Measurements from ENCODE around the gene BLNK. TPM values are rescaled to one million over a fixed set of nuclear protein-coding genes. Genes with fewer than 3 reads are reported as not detected.
A peak's percentile ranks its signal among the peaks of the same experiment; 100 is the strongest.

BLNK gene
- total RNA-seq, 1 experiment from 2014 or later, result not detected

GRCh38 chr10:96290368-96291133 is 19.2 kb upstream of the BLNK start:
- no peak for DNase-seq (ENCODE audit: low spot score)
- in situ Hi-C loops (cut with HindIII; ENCODE audit: low sequenced_read_pairs), result no loop called here

DNA sequence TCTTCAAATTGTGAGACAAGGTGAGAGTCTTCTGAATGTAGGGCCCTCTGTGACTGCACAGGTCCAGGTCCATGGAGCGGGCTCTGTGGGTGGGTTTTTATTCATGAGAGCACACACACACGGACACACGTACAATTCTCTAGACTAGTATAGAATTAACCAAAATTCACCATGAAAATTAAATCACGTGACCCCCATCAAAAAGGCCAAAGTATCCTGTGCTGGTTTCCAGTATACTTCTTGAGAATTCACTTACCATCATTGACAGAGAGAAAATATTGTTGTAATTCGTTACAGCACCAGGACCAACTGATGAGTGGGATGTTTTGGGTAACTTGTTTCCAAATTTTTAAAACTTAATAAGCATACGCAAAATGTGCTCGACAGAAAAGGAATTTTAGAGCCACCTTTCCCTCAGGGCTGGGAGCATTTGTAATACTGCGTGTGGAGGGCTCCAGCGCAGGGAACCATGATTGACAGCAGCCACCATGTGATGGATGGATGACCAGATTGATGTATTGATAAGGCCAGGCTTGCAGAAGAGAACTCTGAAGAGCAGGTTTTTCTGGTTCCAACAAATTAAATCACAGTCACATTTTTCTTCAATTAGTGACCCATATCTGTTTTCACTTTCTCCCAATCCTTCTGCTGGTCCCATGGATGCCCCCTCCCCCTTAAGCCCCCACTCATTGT is 18.0 kb upstream of the BLNK start:
- DNase-seq (ENCODE audit: low spot score), result no peak
- in situ Hi-C loops (cut with HindIII; ENCODE audit: low sequenced_read_pairs), result no loop called here

- DNase-seq (ENCODE audit: low spot score), result no peak
- in situ Hi-C loops (cut with HindIII; ENCODE audit: low sequenced_read_pairs), result no loop called here
Measured at GRCh38 chr10:96288151-96288621, 16.8 kb upstream of the BLNK start.

DNA sequence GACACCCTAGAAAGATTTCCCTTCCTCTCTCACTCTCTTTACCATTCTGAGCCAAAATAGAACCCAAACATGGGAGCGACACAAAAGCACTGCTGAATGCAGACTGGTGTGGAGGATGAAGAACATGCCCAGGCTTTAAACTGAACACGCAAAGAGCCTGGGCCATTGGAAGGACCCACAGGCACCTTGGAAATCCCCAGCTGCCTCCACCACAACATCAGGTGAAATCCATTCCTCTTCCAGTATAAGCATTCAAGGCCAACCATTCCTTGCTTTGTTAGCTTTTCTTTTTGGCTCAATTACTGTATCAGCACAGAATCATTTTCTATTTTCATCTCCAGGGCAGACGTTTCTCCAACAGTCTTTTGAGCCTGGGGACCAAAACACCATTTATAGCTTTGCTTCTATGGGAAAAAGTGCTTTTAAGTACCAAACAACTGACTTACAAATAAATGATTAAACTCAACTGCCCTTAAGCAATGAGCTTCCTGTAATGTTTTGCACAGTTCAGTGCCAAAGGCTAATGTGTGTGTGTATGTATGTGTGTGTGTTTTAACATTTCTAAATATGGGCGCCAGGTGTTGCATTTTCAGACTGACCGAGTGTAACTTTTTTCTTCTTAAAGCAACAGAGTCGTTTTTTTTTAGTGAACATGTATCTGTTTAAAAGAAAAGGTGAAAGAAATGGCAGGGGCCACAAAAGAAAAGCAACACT is 16.2 kb upstream of the BLNK start:
- in situ Hi-C loops (cut with HindIII; ENCODE audit: low sequenced_read_pairs), result no loop called here
- DNase-seq (ENCODE audit: low spot score), result no peak

DNA sequence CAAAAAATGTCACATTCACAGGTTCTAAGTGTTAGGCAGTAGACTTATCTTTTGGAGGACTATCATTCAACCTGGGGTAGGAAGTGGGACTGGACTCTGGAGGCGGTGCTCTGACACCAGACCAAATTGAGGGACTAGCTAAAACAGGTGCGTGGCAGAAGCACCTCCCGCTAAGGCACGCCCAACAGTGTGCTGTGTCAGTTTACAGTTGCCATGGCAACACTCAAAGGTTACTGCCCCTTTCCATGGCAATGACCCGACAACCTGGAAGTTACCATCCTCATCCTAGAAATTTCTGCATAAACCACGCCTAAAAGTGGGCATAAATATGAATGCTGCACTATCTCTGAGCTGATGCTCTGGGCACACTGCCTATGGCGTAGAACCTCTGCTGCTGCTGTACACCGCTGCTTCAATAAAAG is 14.0 kb upstream of the BLNK start:
- in situ Hi-C loops (cut with HindIII; ENCODE audit: low sequenced_read_pairs), result no loop called here

DNA sequence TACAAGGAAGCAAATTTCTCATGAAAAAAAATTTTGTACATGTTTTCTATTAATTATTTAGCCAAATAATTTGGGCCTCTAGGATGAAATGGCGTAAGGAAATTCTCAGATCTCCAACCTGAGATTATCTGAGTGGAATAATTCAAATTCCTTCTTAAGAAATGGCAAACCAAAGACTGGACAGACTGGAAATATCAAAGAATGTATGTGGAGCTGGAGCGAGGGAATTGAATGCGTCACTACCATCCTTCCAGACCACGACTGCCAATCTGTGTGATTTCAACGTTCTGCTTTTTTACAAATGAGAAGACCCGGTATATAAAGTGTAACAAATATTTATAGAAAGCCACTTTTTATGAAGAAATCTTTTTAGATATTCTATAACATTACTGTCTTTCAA is 12.4 kb upstream of the BLNK start:
- in situ Hi-C loops (cut with HindIII; ENCODE audit: low sequenced_read_pairs), result no loop called here
- no peak for DNase-seq (ENCODE audit: low spot score)

More for the DNA sequence above, 14.0 kb upstream of the BLNK start:
- DNase-seq (ENCODE audit: low spot score), result no peak

DNA sequence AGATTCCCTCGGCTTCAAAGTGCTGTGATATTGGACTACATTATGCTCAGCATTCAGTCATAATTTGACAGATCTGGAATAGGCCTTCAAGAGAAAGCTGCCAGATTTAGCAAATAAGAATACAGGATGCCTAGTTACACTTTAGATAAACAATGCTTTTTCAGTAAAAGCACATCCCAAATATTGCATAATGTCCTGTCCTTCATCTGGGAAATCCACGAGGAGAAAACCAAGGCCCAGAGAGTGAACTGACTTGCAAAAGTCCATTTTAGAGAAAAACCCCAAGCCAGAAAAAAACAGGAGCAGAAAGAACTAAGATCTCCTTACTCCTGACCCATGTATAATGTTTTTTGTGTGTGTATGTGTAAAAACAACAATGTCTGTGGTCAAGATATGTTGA is 12.0 kb upstream of the BLNK start:
- no peak for DNase-seq (ENCODE audit: low spot score)
- in situ Hi-C loops (cut with HindIII; ENCODE audit: low sequenced_read_pairs), result no loop called here

DNA sequence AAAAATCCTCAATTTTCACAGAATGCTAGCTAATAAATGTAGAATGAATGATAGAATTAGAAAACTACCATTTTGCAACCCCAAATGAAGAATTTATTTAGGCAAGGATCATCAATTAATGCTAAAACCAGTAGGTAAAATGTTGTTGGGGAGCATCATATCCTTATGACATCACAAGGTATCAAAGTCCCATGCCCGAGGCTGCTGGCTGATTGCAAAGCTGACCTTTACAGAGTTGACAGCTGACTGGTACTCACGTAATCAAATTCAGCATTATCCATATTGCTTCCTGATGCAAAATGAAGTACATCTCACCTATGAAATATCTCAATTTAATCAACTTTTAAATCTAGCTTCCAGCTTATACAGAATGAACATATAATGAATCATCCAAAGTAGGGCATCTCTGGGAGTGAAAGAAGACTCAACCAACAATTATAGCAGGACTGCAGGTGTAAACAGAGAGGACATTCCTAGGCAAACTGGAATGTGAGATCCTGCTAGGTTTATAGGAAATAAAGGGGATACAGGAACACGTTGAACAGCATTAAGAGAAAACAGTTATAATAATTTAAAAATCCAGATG is 10.2 kb upstream of the BLNK start:
- in situ Hi-C loops (cut with HindIII; ENCODE audit: low sequenced_read_pairs), result no loop called here
- DNase-seq (ENCODE audit: low spot score), result no peak

DNA sequence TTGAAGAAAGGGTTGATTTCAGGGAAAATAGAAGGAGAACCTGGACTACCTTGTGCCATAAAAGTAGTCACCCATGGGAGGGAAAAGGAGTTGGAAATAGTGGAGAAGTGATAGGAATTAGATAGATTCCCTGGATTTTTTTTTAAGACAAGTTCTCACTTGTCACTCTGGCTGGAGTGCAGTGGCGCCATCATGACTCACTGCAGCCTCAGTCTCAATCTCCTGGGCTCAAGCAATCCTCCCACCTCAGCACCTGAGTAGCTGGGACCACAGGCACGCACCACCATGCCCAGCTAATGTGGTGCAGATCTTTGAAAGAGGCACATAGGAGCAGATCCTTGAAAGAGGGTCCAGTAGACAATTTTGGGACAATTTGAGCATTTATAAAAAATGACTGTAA is 9.5 kb upstream of the BLNK start:
- in situ Hi-C loops (cut with HindIII; ENCODE audit: low sequenced_read_pairs), result no loop called here
- no peak for DNase-seq (ENCODE audit: low spot score)

GRCh38 chr10:96279191-96279641 is 7.8 kb upstream of the BLNK start:
- in situ Hi-C loops (cut with HindIII; ENCODE audit: low sequenced_read_pairs), result no loop called here

GRCh38 chr10:96276831-96277230 is 5.5 kb upstream of the BLNK start:
- DNase-seq (ENCODE audit: low spot score), result peak; percentile 37
- in situ Hi-C loops (cut with HindIII; ENCODE audit: low sequenced_read_pairs), result no loop called here

More at GRCh38 chr10:96279191-96279641, 7.8 kb upstream of the BLNK start:
- DNase-seq (ENCODE audit: low spot score), result no peak

GRCh38 chr10:96276426-96276825 is 5.1 kb upstream of the BLNK start:
- in situ Hi-C loops (cut with HindIII; ENCODE audit: low sequenced_read_pairs), result no loop called here
- DNase-seq (ENCODE audit: low spot score), result peak; percentile 36

- in situ Hi-C loops (cut with HindIII; ENCODE audit: low sequenced_read_pairs), result no loop called here
Measured at GRCh38 chr10:96275685-96276418, 4.5 kb upstream of the BLNK start.

GRCh38 chr10:96272316-96273280 is 1.2 kb upstream of the BLNK start:
- DNase-seq (ENCODE audit: low spot score), result no peak
- in situ Hi-C loops (cut with HindIII; ENCODE audit: low sequenced_read_pairs), result no loop called here

More at GRCh38 chr10:96275685-96276418, 4.5 kb upstream of the BLNK start:
- peak; percentile 86 for DNase-seq (ENCODE audit: low spot score)

- in situ Hi-C loops (cut with HindIII; ENCODE audit: low sequenced_read_pairs), result no loop called here
- no peak for DNase-seq (ENCODE audit: low spot score)
Measured at GRCh38 chr10:96270571-96270970, 798 bp downstream of the BLNK start.

DNA sequence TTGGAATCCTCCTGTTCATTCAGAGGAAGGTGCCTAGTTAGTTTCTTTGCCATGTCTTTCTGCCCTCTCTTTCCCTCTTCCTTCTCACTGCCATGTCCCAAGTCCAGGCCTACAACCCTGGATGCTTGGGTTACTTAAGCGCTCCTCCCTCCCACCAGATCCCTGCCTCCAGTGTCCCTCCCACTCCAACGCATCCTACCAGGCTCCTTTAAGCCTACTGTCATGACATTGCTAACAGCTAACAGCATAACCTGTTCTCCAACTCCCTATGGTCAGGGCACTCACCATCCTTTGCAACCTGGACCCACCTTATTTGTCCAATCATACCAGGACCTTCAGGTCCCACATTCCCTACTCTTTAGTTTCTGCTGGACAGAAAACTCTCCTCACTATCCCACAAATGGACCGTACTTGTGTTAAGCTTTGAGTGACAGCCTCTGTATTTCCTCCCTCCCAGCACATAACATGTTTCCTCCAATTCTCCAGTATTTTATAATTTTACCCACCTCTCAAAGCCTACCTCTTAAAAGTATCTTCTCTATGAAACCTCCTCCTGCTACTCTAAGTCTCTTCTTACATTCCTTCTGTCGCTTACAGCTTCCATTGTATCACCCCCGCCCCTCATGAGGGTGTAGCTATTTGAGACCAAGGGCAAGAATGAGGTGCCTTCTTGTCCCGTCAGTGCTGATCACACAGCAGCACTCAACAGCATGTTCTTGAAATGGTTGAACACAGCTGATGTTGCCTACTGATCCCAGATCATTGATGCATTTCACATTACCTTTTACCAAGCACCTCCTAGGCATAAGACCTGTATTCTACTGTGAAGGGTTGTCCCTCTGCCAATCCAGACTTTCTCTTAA is 1.7 kb downstream of the BLNK start:
- in situ Hi-C loops (cut with HindIII; ENCODE audit: low sequenced_read_pairs), result no loop called here
- no peak for DNase-seq (ENCODE audit: low spot score)

DNA sequence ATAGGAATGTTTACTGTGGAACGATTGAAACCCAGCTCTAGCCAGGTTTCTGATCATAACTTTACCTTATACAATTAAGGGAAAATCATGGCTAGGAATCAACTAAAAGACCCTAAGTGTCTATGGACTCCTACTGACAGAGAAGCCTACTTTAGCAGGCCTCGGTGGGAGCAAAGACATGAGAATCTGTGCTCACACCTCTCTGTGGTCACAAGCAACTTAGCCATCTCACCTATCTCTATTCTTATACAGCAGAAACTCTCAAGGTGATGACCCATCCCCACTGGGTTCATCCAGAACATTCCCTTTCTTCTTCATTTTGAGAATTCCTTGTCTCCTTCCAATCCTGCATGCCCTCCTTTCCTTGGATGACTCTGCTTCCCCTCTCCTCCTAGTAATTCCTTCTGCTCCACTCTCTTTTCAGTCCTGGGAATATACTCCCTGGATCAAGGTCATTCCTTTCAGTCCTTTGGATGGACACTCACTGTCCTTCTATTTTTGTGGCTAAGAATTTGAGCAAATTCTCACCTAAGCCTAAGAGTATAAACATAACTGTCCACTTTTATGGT is 2.9 kb downstream of the BLNK start:
- no peak for DNase-seq (ENCODE audit: low spot score)
- in situ Hi-C loops (cut with HindIII; ENCODE audit: low sequenced_read_pairs), result no loop called here
